Duodenal mucosa (tissue), 2 donors: ENCODE measurements around the gene PTPRCAP.
A peak's percentile ranks its signal among the peaks of the same experiment; 100 is the strongest.

Experiments
- H3K27ac ChIP-seq: one replicate; pipeline ENCODE4 v1.7.0; 2013; ENCODE audit warnings: low read depth, low read length
- H3K27me3 ChIP-seq, 2 donors: one replicate each; pipeline ENCODE4 v1.7.0; 2013; ENCODE audit warnings: low read length in 2 of 2, control low read depth in 1 of 2; ENCODE audit not compliant: insufficient read depth in 2 of 2, control insufficient read depth in 1 of 2
- H3K36me3 ChIP-seq, 2 donors: one replicate each; pipeline ENCODE4 v1.7.0; 2013; ENCODE audit warnings: low read length in 2 of 2, control low read depth in 1 of 2; ENCODE audit not compliant: insufficient read depth in 2 of 2, control insufficient read depth in 1 of 2
- H3K4me1 ChIP-seq, 2 donors: one replicate each; pipeline ENCODE4 v1.7.0; 2013; ENCODE audit warnings: low read length in 2 of 2, control low read depth in 1 of 2; ENCODE audit not compliant: insufficient read depth in 2 of 2, control insufficient read depth in 1 of 2
- H3K4me3 ChIP-seq, 2 donors: one replicate each; pipeline ENCODE4 v1.7.0; 2013; ENCODE audit warnings: low read length in 2 of 2, low read depth in 1 of 2
- H3K9ac ChIP-seq, 2 donors: one replicate each; pipeline ENCODE4 v1.7.0; 2013; ENCODE audit warnings: low read length in 2 of 2, low read depth in 1 of 2
- H3K9me3 ChIP-seq, 2 donors: one replicate each; pipeline ENCODE4 v1.7.0; 2013; ENCODE audit warnings: low read length in 2 of 2, control low read depth in 1 of 2; ENCODE audit not compliant: control insufficient read depth in 1 of 2

PTPRCAP gene

DNA sequence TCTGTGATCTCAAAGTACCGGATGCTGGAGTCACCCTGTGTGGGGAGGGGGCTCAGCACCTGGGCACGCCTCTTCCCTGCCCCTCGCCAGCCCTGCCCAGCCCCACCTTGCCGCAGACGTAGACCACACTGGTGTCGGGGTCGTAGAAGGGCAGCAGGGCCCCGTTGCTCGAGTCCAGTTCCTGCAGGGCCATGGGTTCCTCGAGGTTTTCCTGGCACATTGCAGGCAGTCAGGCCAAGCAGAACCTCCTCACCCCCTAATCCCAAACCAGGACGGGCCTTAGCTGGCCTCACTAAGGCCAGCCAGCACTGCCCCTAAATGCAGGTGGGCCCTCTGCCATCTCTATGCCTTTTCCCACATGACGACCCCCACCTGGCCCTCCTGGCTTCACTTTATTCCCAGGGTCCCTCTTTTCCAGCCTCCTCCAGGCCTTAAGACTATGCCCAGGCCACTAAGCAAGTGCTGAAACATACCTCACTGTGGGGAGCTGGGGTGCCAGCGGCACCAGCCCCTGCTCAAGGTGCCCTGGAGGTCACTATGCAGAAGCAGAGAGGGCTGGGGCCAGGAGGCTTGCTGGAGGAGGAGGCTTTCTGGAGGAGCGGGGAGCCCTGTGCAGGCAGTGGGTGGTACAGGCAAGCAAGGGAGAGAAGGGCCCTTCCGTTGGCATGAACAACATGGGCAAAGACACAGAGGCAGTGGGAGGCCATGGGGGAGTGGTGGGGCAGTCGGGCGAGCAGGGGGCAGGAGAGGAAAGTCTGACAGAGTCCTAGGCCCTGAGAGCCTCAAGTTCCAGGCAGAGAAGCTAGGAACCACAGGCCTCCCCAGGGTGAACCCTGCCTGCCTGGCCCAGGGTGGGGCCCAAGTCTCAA is 3.0 kb upstream of the PTPRCAP start:
- Histone ChIP-seq H3K9ac (no peak overlapping the region), H3K4me1 (peaks cover 21 to 44% of the 10 kb centered on the region in 2 donors)

DNA sequence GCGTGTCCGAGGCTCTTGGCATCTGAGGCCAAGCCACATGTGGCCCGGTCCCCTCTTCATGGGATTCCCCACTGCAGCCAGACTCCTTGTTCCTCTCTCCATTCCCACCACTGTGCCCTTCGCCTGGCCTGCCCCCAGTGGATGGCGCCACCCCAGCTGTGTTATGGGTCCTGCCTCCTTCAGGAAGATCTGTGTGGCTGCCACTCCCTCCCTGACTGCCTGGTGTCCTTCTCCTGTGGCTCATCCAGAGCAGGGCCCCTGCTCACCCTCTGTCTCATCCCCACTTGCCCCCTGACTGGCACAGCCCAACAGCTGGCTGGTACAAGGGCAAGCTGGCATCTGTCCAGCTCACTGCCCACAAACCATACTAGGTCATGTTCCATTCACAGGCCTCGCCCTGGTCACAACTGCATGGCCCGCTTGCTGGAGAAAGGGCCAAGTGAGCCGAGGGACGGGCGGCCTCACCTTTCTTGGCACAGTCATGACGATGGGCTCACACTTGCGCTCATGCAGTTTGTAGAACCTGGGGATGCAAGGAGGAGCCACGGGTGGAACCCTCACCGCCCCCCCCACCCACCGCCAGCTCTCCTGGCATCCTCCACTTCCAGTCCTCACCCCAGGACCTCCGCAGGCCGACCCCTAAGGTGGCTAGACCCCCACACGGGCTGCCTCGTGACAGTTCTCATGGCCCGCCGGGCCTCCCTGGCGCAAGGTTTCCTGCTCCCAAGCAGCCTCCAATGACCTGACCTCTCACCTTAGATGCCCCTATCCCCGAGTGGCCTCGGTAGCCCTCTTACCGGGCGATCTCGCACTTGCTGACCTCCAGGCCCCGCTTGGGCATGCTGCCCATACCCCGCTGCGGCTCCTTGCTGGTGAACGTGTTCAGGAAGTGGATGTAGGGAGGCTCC is 2.1 kb upstream of the PTPRCAP start:
- Histone ChIP-seq H3K9ac (no peak overlapping the region), H3K36me3 (peaks cover 8 to 46% of the 10 kb centered on the region in 2 donors), H3K27ac (no peak overlapping the region)

More for the DNA sequence above, 3.0 kb upstream of the PTPRCAP start:
- H3K36me3 ChIP-seq: peaks cover 6 to 37% of the 10 kb centered on the region in 2 donors
- no peaks in the 10 kb centered on the region for H3K27me3 ChIP-seq
- no peak overlapping the region for H3K4me3 ChIP-seq
- no peaks in the 10 kb centered on the region for H3K9me3 ChIP-seq
- no peak overlapping the region for H3K27ac ChIP-seq

DNA sequence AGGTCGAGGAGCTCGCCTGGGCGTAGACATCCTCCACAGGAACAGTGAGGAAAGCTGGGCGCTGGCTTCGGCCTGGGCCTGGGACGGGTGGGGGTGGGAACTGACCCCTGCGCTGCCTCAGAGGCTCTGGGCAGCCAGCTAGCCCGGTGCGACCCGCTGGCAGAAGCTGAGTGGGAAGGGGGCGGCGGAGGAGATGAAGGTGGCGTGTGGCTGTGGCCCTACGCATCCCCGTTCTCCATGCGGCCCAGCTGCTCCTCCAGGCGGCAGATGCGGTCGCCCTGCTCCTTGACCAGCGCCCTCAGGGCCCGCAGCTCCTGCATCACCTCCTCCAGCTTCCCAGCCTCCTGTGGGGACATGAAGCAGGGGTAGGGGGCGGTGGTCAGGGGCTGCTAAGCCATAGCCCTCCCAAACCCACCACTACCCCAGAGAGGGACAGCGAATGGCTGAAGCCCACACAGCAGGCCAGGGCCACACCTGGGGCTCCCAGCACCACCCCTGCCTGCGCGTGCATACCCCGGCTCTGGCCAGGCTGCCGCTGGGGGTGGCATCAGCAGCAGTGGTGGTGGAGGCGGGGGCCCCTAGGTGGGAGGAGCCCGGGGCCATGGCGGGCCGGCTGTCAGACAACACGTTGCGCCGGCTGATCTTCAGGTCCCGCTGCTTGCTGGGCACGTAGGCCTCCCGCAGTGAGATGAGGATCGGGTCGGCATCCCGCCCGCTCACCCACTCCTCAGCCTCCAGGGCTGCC is 848 bp upstream of the PTPRCAP start:
- Histone ChIP-seq H3K27me3 (no peaks in the 10 kb centered on the region), H3K4me3 (peak overlapping the region; percentile 58 to 68), H3K4me1 (peaks cover 13 to 42% of the 10 kb centered on the region in 2 donors), H3K9ac (peak overlapping the region in 1 of 2 donors; percentile 48), H3K36me3 (peaks cover 20 to 58% of the 10 kb centered on the region in 2 donors), H3K27ac (peak overlapping the region; percentile 20), H3K9me3 (no peaks in the 10 kb centered on the region)

More for the DNA sequence above, 2.1 kb upstream of the PTPRCAP start:
- H3K9me3 ChIP-seq: no peaks in the 10 kb centered on the region
- no peaks in the 10 kb centered on the region for H3K27me3 ChIP-seq
- H3K4me3 ChIP-seq: no peak overlapping the region
- H3K4me1 ChIP-seq: peaks cover 13 to 46% of the 10 kb centered on the region in 2 donors

DNA sequence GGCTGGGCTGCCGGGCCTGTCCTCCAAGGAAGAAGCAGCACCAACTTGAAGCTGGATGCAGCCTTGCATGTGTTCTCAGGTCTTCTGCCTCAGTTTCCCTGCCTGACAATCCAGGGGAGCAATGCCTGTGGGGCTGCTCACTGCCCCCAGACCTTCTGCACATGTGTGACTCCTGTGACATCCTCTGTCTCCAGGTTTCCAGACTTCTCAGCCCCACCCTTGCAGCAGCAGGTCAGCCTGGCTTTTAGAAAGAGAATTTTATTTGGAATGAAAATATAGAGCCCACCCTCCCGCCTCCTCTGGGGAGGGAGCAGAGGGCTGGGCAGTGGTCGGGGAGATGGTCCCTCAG is 301 bp upstream of the PTPRCAP start:
- Histone ChIP-seq H3K36me3 (peaks cover 23 to 64% of the 10 kb centered on the region in 2 donors), H3K9me3 (no peaks in the 10 kb centered on the region), H3K4me1 (peaks cover 13 to 42% of the 10 kb centered on the region in 2 donors), H3K27ac (peak overlapping the region; percentile 20), H3K9ac (peak overlapping the region; percentile 43 to 48), H3K27me3 (no peaks in the 10 kb centered on the region), H3K4me3 (peak overlapping the region; percentile 58 to 68)

DNA sequence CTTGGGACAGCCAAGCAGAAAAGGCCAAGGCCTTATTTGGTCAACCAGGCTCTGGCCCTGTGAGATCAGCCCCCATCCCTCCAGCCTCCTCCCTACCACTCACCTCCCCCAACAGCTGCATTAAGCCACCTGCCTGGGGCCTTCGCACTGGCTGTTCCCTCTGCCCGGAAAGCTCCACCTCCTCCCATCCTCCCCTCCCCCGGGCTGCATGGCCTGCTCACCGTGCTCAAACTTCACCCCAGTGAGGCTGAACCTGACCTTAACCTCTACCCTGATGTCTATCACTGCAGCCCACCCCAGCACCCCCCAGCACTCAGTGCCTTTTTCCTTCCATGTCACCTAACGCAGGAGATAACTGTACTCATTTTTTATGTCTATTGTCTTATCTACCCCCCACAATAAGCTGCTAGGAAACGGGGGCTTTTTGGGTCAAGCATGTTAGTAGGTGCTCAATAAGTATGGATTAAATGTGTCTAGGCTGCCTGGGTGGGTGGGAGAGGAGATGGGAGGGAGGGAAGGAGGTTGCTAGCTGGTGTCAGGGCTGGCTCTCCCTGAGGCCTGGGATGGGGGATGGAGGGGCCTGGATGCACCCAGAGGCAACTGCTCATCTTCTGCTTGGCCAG is 912 bp downstream of the PTPRCAP start:
- peaks cover 27 to 70% of the 10 kb centered on the region in 2 donors for H3K36me3 ChIP-seq
- peaks cover 5 to 33% of the 10 kb centered on the region in 2 donors for H3K4me1 ChIP-seq
- no peaks in the 10 kb centered on the region for H3K9me3 ChIP-seq
- no peaks in the 10 kb centered on the region for H3K27me3 ChIP-seq
- H3K27ac ChIP-seq: peak overlapping the region; percentile 25
- no peak overlapping the region for H3K9ac ChIP-seq
- peak overlapping the region; percentile 43 to 64 for H3K4me3 ChIP-seq

DNA sequence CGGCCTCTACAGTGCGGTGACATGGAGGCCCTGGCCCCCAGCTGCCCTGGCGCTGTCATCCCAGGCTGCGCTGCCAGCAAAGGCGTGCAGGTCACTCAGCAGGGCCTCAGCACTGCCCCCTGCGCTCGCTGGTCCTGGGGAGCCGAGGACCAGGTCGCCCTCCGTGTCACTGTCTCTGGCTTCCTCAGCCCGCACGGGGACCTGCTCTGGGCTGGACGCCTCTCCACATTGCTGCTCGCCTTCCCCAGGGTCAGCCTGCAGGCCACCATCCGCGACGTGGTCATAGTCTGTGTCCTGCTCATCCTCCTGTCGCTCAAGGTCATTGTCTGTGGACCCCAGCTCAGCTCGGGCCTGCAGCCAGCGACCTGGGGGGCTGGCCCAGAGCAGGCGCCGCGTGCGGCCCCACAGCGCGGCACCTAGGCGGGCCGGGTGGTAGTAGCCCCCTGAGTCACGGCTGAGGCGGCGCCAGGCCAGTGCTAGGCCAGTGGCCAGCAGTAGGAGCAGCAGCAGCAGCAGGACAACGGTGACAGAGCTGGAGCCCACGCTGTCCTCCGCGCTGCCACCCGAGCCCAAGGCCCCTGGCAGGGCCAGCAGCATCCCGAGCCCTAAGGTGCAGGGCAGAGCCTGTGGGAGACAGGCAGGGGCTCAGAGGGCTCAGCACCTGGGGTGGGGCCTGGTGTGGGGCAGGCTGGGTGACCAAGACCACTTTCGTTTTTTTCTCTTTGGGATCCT is 1.6 kb downstream of the PTPRCAP start:
- Histone ChIP-seq H3K4me3 (peak overlapping the region; percentile 22 to 64), H3K27ac (no peak overlapping the region)

DNA sequence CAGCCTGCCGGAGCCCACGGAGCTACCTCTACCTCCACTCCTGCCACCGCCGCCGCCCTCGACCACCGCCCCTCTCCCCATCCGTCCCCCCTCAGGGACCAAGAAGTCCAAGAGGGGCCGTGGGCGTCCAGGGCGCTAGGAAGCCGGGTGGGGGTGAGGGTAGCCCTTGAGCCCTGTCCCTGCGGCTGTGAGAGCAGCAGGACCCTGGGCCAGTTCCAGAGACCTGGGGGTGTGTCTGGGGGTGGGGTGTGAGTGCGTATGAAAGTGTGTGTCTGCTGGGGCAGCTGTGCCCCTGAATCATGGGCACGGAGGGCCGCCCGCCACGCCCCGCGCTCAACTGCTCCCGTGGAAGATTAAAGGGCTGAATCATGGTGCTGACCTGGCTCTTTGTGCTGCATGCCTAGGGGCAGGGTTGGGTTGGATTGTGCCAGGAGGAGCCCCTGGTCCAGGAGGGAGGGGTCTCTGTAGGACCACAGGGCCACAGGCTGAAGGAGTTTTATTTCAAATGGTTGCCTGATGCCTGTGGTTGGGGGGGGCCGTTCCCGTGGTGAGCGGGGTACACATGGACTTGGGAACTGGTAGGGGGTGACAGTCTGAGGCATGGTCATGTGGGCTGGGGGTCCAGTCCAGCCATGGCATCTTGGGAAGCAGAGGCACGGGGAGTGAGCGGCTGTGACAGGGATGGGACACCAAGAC is 2.3 kb downstream of the PTPRCAP start:
- Histone ChIP-seq H3K27me3 (no peaks in the 10 kb centered on the region), H3K36me3 (peaks cover 23 to 67% of the 10 kb centered on the region in 2 donors), H3K4me3 (peak overlapping the region in 1 of 2 donors; percentile 64), H3K4me1 (peaks cover 5 to 33% of the 10 kb centered on the region in 2 donors), H3K9ac (no peak overlapping the region), H3K9me3 (no peaks in the 10 kb centered on the region), H3K27ac (no peak overlapping the region)

More for the DNA sequence above, 1.6 kb downstream of the PTPRCAP start:
- Histone ChIP-seq H3K36me3 (peaks cover 23 to 66% of the 10 kb centered on the region in 2 donors), H3K27me3 (no peaks in the 10 kb centered on the region), H3K9ac (no peak overlapping the region), H3K9me3 (no peaks in the 10 kb centered on the region), H3K4me1 (peaks cover 5 to 33% of the 10 kb centered on the region in 2 donors)

DNA sequence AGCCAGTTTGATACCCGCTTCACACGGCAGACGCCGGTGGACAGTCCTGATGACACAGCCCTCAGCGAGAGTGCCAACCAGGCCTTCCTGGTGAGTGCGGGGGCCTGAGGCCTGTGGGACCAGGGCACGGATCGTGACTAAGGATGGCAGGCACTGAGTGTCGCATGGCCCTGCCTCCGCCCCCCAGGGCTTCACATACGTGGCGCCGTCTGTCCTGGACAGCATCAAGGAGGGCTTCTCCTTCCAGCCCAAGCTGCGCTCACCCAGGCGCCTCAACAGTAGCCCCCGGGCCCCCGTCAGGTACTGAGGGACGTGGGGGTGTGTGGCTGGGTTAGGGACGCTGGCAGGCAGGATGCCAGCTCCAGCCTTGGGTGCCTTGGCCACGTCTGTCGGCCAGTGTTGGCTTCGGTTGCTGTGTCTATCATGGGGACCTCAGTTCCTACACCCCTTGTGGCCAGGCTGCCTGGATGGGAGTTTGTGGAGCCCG is 3.0 kb downstream of the PTPRCAP start:
- Histone ChIP-seq H3K4me3 (no peak overlapping the region), H3K27me3 (no peaks in the 10 kb centered on the region), H3K36me3 (peaks cover 23 to 63% of the 10 kb centered on the region in 2 donors), H3K9ac (no peak overlapping the region), H3K27ac (no peak overlapping the region), H3K4me1 (peaks cover 7 to 32% of the 10 kb centered on the region in 2 donors), H3K9me3 (no peaks in the 10 kb centered on the region)
